GM12872 (cell line): Measurements from ENCODE around the gene PPP2R2B.

Experiments used
- TF ChIP-seq, protein P1 (sequence below): IDR thresholded peaks from 3 replicates; pipeline ENCODE4 v1.5.1; 2011; ENCODE audit warnings: low read depth, mild to moderate bottlenecking, low read length, moderate library complexity; ENCODE audit not compliant: insufficient read depth

PPP2R2B gene

DNA sequence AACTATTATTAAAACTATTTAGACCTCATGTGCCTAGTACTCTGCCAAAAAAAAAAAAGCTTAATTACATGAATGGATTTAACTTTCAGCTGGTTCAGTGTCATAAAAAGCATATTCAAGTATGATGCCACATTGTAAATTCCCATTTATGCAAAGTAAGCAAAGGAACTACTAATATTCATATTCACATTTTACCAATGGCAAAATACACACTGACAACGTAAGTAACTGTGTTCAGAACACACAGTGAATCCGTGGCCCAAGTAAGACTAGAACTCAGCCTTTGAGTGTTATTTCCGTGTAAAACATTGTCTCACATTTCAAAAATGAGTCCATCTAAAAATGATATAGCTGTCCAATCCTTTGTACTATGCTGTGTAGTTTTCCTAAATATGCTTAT is 56.8 kb downstream of the PPP2R2B start:
- TF ChIP-seq, protein P1, sequence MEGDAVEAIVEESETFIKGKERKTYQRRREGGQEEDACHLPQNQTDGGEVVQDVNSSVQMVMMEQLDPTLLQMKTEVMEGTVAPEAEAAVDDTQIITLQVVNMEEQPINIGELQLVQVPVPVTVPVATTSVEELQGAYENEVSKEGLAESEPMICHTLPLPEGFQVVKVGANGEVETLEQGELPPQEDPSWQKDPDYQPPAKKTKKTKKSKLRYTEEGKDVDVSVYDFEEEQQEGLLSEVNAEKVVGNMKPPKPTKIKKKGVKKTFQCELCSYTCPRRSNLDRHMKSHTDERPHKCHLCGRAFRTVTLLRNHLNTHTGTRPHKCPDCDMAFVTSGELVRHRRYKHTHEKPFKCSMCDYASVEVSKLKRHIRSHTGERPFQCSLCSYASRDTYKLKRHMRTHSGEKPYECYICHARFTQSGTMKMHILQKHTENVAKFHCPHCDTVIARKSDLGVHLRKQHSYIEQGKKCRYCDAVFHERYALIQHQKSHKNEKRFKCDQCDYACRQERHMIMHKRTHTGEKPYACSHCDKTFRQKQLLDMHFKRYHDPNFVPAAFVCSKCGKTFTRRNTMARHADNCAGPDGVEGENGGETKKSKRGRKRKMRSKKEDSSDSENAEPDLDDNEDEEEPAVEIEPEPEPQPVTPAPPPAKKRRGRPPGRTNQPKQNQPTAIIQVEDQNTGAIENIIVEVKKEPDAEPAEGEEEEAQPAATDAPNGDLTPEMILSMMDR = no peak

DNA sequence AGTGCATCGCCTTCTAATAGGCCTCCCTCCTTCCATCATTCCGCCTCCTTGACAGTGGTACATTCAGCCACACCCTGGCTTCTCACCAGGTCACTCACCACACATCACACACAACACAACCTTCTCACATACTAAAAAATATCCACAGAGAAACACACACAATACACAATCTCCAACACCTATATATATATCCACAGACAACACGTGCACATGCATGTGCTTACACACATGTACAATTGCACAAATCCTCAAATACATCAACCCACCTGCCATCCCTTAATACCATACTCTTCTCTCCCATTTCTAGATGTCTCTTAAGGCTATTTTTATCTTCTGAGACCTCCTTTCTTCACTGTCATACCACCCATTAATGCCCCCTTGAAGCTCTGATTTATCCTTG is 57.6 kb downstream of the PPP2R2B start:
- TF ChIP-seq, protein P1 = no peak

DNA sequence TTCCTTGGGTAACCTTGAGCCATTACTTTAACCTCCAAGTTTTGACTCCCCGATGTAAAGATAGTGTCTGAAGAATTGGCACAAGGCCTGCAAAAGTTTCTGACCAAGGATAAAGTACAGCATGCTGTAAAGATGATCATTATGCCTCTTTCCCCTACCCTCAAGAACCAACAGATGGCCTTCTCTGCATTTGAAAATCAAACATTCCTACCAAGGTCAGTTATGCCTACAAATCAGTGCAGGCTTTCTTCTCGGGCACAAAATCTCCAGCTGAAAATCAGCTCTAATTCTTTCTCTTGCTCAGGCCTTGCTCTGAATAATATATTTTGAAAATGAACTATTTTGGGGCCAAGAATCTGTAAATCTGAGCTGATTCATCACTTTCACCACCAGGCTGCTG is 59.7 kb downstream of the PPP2R2B start:
- TF ChIP-seq, protein P1 = no peak

DNA sequence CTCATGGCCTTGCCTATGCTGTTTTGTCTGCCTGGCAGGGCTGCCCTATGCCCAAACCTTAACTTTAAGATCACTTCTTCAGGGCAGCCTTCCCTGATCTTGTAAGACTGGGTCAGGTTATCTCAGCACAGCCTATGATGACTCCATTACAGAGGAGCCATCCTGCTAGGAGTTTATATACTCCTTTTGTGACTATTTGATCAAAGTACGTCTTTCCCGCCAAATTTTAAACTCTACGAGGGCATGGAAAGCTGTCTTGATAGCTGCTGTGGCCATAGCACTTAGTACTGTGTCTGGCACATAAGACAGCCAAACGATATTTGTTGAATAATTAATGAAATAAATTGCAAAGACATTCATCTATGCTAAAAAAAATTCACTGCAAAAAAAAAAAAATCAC is 60.6 kb downstream of the PPP2R2B start:
- TF ChIP-seq, protein P1 = no peak

DNA sequence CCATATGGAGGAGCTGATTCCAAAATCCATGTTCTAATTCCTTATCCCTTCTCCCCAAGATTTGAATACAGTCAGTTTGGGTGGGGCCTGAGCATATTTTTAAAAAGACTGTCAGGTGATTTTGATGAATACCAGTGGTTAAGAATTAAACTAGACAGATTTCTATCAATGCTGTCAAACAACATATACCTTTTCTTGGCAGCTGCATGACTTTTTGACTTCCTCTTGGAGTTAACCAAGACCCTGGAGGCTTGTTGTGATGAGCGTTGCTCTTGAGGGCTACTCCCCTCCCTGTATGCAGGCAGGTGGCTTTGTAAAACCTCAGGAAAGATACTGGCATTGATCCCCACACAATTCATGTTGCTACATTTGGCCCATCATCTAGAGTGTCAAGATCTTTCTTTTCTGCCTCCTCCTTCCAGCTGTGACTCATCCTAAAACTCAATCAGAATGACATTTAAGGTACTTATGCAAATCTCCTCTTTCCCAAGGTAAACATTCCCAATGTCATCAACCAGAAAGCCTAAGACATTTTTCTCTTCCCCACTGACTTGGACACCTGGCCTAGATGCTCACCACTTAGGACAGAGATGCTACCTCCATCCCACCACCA is 61.7 kb downstream of the PPP2R2B start:
- TF ChIP-seq, protein P1 = no peak

DNA sequence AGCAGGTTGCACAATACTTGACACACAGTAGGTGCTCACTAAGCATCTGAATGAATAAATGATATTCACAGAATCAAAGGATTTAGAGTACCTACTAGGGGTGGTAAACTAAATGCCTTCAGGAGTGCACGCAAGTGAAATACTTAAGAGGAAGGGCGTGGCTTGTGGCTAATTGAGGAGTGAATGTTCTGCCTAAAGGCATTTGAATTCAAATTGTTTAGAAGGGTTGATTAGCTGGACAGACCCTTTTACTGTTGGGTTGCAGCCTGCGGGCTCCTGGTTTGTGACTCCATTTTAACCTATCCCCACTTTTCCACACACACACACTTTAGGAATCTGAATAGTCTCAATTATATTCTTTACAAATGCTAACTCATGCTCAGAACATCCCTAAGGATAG is 63.1 kb downstream of the PPP2R2B start:
- TF ChIP-seq, protein P1 = no peak

DNA sequence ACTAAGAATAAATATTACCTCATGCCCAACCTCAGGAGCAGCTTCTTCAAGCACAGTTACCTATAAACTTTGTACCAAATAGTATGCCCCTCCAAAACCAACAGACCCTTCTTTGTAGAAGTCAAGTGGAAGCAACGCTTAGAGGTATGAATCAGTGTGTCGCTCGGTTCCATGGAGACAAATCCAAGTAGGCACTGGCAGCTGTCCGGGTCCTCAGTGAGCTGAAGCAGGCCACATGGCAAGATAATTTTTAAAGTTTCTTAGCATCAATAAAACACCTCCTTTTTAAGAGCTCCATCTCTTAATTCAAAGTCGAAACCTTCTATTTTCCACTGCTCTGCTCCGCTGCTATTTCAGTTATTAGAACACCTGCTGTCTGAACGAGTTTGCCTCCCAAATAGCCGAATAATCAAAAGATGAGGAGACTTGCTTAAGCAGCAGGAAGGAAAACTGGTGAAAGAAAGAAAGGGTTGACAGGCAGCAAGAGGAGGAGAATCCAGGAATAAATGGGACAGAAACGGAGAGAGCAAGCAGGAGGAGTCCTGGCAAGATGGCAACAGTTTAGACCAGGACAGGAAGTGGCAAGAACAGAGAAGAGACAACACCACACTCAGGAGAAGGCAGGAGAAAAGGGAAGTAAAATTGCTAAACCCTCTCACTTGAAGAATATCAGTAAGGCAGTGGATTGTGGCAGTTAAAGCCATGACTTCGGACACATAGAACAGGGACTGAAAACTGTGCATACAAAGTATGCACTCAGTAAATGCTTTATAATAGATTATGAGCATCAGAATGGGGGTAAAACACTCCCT is 65.0 kb downstream of the PPP2R2B start:
- TF ChIP-seq, protein P1 = no peak
